OCI-LY3 (cell line): ENCODE measurements around the gene ZNF683.

Experiments used
- CTCF ChIP-seq: fragments of 200-600, 300-600 bp; sonication (generic); IDR thresholded peaks from 2 replicates; pipeline ENCODE4 v1.5.1; 2014; ENCODE audit warnings: antibody characterized with exemption, low read length, low read depth
- EZH2phosphoT487 ChIP-seq: fragments of 200-600 bp; shearing (Covaris generic); IDR thresholded peaks from 2 replicates; pipeline ENCODE4 v1.6.1; 2018; ENCODE audit warnings: antibody characterized with exemption, mixed run types, low read depth

DNA sequence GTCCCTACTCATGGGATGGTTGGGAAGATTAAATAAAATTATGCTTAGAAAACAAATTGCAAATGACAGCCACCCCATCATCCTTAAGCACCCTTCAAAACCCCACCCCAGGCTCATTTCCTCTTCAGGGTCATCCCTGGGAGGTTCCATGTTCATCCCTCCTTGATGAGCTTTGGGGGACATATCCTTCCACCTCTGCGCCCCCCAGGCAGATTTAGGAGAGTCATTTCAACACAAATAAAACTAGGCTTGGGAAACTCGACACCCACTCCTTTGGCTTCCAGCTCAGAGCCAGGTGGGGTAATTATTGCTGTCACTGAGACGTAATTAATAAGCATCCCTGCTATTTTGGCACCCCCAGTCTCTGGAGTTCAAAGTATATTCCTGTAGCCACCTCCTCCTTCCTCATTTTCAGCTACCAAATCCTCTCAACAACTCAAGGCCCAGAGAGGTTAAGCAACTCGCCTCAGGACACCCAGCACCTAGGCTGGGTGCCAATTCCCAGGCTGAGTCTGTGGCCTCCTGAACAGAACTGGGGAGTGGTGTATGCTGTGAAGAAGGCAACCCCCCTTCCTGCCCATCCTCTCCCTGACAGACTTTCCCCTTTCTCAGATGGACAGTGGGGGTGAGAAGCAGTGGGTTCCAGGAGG lies 19.2 kb downstream of the ZNF683 start:
- TF ChIP-seq CTCF (no peak), EZH2phosphoT487 (no peak)
